Measurements from ENCODE around the gene PRSS57.
A peak's percentile ranks its signal among the peaks of the same experiment; 100 is the strongest.
"Not testable (repeated sequence)": the region's sequence is repeated elsewhere in the genome, so short reads cannot be mapped to it uniquely, and the experiment has no call there.

Gene PRSS57

GRCh38 chr19:670609-671075 lies 24.6 kb downstream of the PRSS57 start:
- TF ChIP-seq, protein P1, sequence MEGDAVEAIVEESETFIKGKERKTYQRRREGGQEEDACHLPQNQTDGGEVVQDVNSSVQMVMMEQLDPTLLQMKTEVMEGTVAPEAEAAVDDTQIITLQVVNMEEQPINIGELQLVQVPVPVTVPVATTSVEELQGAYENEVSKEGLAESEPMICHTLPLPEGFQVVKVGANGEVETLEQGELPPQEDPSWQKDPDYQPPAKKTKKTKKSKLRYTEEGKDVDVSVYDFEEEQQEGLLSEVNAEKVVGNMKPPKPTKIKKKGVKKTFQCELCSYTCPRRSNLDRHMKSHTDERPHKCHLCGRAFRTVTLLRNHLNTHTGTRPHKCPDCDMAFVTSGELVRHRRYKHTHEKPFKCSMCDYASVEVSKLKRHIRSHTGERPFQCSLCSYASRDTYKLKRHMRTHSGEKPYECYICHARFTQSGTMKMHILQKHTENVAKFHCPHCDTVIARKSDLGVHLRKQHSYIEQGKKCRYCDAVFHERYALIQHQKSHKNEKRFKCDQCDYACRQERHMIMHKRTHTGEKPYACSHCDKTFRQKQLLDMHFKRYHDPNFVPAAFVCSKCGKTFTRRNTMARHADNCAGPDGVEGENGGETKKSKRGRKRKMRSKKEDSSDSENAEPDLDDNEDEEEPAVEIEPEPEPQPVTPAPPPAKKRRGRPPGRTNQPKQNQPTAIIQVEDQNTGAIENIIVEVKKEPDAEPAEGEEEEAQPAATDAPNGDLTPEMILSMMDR (IDR thresholded peaks at IDR 0.05; ENCODE audit: low read depth, low read length): no peak
- DNase-seq (ENCODE audit: extremely low read depth, low read depth): no peak

DNA sequence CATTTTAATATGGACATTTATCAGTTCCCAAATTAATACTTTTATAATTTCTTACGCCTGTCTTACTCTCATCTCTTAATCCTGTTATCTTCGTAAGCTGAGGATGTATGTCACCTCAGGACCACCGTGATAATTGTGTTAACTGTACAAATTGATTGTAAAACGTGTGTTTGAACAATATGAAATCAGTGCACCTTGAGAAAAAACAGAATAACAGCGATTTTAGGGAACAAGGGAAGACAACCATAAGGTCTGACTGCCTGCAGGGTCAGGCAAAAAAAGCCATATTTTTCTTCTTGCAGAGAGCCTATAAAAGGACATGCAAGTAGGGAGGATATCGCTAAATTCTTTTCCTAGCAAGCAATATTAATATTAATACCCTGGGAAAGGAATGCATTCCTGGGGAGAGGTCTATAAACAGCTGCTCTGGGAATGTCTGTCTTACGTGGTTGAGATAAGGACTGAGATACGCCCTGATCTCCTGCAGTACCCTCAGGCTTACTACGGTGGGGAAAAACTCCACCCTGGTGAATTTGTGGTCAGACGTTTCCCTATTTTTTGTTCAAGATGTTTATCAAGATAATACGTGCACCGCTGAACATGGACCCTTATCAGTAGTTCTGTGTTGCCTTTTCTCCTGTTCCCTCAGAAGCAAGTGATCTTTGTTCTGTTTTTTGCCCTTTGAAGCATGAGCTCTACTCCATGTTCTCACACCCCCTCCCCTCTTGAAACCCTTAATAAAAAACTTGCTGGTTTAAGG lies 26.4 kb downstream of the PRSS57 start:
- DNase-seq (ENCODE audit: extremely low read depth, low read depth): not testable (repeated sequence)

DNA sequence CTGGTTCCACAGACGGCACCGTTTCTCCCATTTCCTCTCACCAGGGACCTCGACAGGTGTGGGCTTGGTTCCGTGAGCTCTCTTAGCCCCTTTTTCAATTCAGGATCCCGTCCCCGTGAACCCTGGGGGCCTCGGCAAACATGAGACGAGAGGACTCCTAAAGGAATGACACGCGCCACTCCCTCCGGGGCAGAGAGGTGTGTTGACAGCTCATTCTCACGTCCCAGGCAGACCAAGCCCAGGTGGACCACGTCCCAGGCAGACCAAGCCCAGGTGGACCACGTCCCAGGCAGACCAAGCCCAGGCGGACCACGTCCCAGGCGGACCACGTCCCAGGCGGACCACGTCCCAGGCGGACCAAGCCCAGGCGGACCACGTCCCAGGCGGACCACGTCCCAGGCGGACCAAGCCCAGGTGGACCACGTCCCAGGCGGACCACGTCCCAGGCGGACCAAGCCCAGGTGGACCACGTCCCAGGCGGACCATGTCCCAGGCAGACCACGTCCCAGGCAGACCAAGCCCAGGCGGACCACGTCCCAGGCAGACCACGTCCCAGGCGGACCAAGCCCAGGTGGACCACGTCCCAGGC lies 28.2 kb downstream of the PRSS57 start:
- not testable (repeated sequence) for DNase-seq (ENCODE audit: extremely low read depth, low read depth)

DNA sequence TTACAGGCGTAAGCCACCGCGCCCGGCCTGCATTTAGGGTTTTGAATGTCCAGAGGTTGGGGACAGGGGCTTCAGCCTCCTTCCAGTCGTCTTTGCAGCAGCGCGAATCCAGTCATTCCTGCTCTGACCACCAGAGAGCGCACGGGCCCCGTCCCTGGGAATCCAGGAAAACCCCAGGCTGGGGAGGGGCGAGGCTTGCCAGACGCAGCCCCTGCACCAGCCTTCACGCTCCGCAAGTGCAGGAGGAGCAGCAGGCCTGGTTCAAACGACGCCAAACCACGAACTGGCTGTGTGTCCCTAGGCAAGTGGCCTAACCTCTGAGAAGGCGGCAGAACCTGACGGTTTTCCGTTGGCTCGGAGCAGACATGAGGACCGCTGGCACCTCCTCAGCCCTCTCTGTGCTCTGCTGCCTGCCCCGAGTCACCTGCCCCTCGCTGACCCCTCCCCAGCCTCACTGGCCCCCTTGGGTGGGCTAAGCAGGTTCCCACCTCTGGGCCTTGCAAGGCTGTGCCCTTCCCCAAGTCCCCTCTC lies 30.3 kb downstream of the PRSS57 start:
- TF ChIP-seq, protein P1 (IDR thresholded peaks at IDR 0.05; ENCODE audit: low read depth, low read length): peak; percentile 88
- DNase-seq (ENCODE audit: extremely low read depth, low read depth): peak; percentile 27

DNA sequence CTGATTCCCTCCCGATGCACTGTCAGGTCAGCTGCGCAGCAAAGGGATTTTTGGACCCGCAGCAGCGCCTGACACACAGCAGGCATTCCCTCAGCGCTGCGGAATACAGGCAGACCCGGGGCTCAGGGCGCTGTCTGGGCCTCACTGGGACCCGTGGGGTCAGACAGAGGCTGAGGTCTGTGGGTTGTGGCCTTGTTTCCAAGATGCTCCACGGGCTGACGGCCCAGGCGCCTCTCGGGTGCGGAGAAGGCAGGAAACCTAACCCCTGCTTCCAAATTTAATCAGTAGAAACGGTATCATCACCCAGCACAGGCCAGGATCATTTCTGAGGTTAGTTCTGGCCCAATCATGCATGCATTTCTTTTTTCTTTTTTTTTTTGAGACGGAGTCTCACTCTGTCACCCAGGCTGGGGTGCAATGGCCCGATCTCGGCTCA lies 31.6 kb downstream of the PRSS57 start:
- TF ChIP-seq, protein P1 (IDR thresholded peaks at IDR 0.05; ENCODE audit: low read depth, low read length): no peak
- no peak for DNase-seq (ENCODE audit: extremely low read depth, low read depth)

DNA sequence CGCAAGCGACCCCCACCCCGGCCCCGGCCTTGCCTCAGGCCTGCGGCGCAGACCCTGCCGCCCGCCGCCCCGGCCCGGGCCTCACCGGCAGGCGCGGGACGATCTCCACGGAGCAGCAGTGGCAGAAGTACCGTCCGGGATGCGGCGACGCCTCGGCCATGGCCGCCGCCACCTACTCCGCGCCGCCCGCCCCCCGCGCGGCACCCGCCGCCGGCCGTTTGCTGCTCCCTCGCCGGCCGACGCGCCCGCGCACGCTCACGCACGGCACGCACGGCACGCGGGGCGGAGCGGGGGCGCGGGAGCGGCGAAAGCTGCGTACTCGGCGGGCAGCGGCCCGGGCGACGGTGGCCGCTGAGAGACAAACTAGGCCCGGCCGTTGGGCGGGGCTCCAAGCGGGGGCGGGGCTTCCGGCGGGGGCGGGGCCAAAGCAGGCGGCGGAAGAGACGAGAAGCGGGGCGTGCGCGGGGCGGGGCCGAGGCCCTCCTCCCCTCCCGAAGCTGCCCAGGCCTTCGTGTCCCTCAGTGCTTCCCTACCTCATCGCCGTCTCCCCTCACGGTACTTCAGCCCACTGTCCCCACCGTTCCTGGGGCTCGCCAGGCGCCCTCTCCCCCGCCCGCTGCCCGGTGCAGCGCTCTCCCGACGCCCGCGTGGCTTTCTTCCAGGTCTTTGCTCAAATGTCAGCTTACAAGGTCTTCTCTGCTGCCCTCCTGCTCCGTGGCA lies 32.1 kb downstream of the PRSS57 start, which contains the start of gene RNF126:
TSS of gene RNF126 (minus strand) at position 253 of the 720 bp plus-strand sequence. CDS start at position 160, 93 bp downstream.
- peak; percentile 75 for DNase-seq (ENCODE audit: extremely low read depth, low read depth)
- TF ChIP-seq, protein P1 (IDR thresholded peaks at IDR 0.05; ENCODE audit: low read depth, low read length): no peak

- TF ChIP-seq, protein P1 (IDR thresholded peaks at IDR 0.05; ENCODE audit: low read depth, low read length): no peak
- no peak for DNase-seq (ENCODE audit: extremely low read depth, low read depth)
Measured at GRCh38 chr19:662207-662961, 32.9 kb downstream of the PRSS57 start.

Data from AG09319 (cell line).